CMK (cell line): ENCODE results near the gene PDE4D.
"Not testable (repeated sequence)": the region's sequence is repeated elsewhere in the genome, so short reads cannot be mapped to it uniquely, and the experiment has no call there.

Experiments used
- DNase-seq: peaks from one replicate; pipeline ENCODE4 v3.0.0-alpha.2; 2010; ENCODE audit warnings: low read depth

PDE4D gene

GRCh38 chr5:59066367-59067163, 827.0 kb downstream of the PDE4D start:
- DNase-seq = no peak

DNA sequence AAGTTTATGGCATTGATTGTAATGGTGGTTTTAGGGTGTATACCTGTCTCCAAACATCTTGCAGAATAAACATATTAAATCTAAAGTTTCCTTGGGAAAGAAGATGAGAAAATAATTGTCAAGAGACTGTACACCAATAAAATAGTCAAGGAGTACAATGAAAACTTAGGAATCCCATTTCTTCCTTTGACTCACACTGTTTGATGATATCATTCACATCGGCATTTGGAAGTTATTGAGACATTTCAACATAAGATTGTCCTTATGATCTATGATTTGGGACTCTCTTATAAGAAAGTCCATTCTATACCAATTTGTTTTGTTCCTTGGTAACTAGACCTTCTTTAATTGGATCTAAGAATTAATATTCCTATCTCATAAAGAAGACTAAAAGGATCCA, 828.0 kb downstream of the PDE4D start:
- no peak for DNase-seq

GRCh38 chr5:59064293-59064692, 829.2 kb downstream of the PDE4D start:
- no peak for DNase-seq

- DNase-seq = no peak
Observed at GRCh38 chr5:59062986-59063683, 830.4 kb downstream of the PDE4D start.

GRCh38 chr5:59061377-59061776, 832.1 kb downstream of the PDE4D start:
- no peak for DNase-seq

GRCh38 chr5:59058969-59059687, 834.4 kb downstream of the PDE4D start:
- no peak for DNase-seq

DNA sequence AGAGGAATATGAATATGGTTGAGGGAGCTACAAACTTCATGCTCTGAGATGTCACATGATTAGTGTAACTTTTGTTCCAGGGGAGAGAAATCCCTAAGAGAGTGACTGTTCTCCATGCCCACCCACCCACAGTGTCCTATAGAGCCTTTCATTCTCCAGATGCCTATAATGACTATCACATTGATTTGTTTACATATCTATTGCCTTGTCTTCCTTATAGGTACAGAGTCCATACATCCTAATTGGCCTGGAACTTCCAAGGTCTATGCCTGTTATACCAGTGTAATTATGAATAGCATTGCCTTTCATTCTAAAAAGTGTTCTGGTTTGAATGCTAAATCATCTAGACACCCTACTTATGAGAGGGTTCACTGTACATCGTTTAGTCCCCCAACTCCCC, 835.3 kb downstream of the PDE4D start:
- no peak for DNase-seq

GRCh38 chr5:59056599-59056998, 836.9 kb downstream of the PDE4D start:
- not testable (repeated sequence) for DNase-seq

GRCh38 chr5:59055745-59056448, 837.6 kb downstream of the PDE4D start:
- DNase-seq = no peak

GRCh38 chr5:59054963-59055528, 838.5 kb downstream of the PDE4D start:
- no peak for DNase-seq

- no peak for DNase-seq
Observed at GRCh38 chr5:59051951-59052350, 841.6 kb downstream of the PDE4D start.

- DNase-seq = peak; percentile 20
Observed at GRCh38 chr5:59049095-59049494, 844.4 kb downstream of the PDE4D start.

GRCh38 chr5:59042201-59043055, 851.1 kb downstream of the PDE4D start:
- no peak for DNase-seq

DNA sequence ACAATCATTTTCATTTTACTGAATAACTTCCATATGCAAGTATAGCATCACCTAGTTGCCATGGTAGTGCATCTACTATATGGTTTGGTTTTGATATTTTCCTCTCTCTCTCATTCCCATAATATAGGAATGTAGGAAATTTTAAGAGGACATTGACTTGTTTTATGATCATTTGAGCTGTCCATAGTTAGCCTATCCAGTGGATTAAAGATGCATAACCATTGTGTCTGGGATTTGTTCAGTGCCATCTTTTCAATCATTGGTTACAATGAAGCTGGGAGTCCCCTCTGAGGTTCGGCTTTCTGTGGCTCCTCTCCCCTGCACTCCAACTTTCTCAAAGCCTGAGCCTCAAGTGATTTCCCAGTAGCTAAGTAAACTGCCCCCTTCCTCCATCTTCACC, 852.2 kb downstream of the PDE4D start:
- DNase-seq = no peak

DNA sequence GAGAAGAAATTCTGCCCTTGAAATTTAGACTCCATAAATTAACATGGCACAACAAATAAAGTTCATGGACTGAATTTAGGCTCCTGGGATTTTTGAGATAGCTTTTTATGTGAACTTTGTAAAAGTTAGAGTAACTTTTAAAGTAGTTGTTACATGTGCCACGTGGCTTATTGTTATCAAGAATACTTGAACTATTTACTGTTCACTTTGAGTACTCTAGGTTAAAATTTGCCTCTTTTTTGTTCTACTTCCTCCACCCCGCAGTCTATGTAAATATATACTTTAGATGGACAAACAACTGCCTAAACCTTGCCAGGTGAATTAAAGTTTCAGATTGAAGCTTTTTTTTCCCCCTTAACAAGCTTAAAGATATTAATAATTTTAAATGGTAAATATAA, 852.7 kb downstream of the PDE4D start:
- no peak for DNase-seq

- no peak for DNase-seq
Observed at GRCh38 chr5:59040024-59040803, 853.3 kb downstream of the PDE4D start.

- peak; percentile 40 for DNase-seq
Observed at GRCh38 chr5:59039296-59040023, 854.1 kb downstream of the PDE4D start.

DNA sequence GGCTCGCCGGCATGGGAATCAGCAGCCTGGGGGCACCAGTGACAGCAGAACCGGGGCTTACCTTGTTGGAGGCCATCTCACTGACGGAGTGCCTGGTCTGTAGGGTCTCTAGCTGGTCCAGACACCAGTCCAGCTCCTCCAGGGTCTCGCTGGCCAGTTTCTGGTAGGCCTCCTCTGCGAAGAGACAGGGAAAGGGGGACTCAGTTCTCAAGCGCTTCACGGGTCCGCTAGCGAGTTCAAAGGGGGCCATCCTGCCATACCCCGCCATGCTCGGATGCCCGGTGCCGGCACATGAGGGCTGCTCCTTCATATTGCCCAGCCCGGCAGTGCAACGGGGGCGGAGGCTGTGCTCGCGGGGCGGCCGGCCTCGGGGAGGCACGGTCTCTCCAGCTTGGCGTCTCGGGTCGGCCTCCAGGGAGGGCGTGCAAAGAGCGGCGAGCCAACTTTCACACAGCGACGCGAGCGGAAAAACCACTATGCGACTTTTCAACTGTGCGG, 854.7 kb downstream of the PDE4D start:
- peak; percentile 11 for DNase-seq
